ENCODE measurements around the gene KCNG2.

Gene KCNG2

GRCh38 chr18:79825913-79826312, 28.2 kb downstream of the KCNG2 start:
- H3K4me3 ChIP-seq (ENCODE audit: severe bottlenecking): no peak overlapping the region
- no peaks in the 10 kb centered on the region for H3K4me1 ChIP-seq (ENCODE audit: insufficient read depth, poor library complexity, severe bottlenecking)
- ATAC-seq (ENCODE audit: low read depth) (no peak), DNase-seq (ENCODE audit: low spot score) (no peak)
- H3K27ac ChIP-seq (ENCODE audit: poor library complexity, severe bottlenecking): no peak overlapping the region
- no peaks in the 10 kb centered on the region for H3K36me3 ChIP-seq (ENCODE audit: low read depth)
- H3K27me3 ChIP-seq (ENCODE audit: insufficient read depth, poor library complexity, severe bottlenecking): no peaks in the 10 kb centered on the region
- TF ChIP-seq CTCF (IDR thresholded peaks at IDR 0.05; ENCODE audit: poor library complexity, severe bottlenecking): no peak
- H3K9me3 ChIP-seq (ENCODE audit: severe bottlenecking): no peaks in the 10 kb centered on the region

- Histone ChIP-seq H3K27me3 (ENCODE audit: insufficient read depth, poor library complexity, severe bottlenecking) (no peaks in the 10 kb centered on the region), H3K4me3 (ENCODE audit: severe bottlenecking) (no peak overlapping the region), H3K27ac (ENCODE audit: poor library complexity, severe bottlenecking) (no peak overlapping the region), H3K36me3 (ENCODE audit: low read depth) (no peaks in the 10 kb centered on the region), H3K9me3 (ENCODE audit: severe bottlenecking) (no peaks in the 10 kb centered on the region), H3K4me1 (ENCODE audit: insufficient read depth, poor library complexity, severe bottlenecking) (no peaks in the 10 kb centered on the region)
- ATAC-seq (ENCODE audit: low read depth) (no peak), DNase-seq (ENCODE audit: low spot score) (no peak)
- no peak for TF ChIP-seq CTCF (IDR thresholded peaks at IDR 0.05; ENCODE audit: poor library complexity, severe bottlenecking)
Observed at GRCh38 chr18:79826966-79827365, 29.2 kb downstream of the KCNG2 start.

- Histone ChIP-seq H3K4me1 (ENCODE audit: insufficient read depth, poor library complexity, severe bottlenecking) (no peaks in the 10 kb centered on the region), H3K9me3 (ENCODE audit: severe bottlenecking) (no peaks in the 10 kb centered on the region), H3K4me3 (ENCODE audit: severe bottlenecking) (no peak overlapping the region), H3K36me3 (ENCODE audit: low read depth) (no peaks in the 10 kb centered on the region), H3K27ac (ENCODE audit: poor library complexity, severe bottlenecking) (no peak overlapping the region), H3K27me3 (ENCODE audit: insufficient read depth, poor library complexity, severe bottlenecking) (no peaks in the 10 kb centered on the region)
- no peak for DNase-seq (ENCODE audit: low spot score)
- TF ChIP-seq CTCF (IDR thresholded peaks at IDR 0.05; ENCODE audit: poor library complexity, severe bottlenecking): no peak
- no peak for ATAC-seq (ENCODE audit: low read depth)
Observed at GRCh38 chr18:79828258-79828657, 30.5 kb downstream of the KCNG2 start.

GRCh38 chr18:79829136-79829854, 31.6 kb downstream of the KCNG2 start:
- Histone ChIP-seq H3K36me3 (ENCODE audit: low read depth) (no peaks in the 10 kb centered on the region), H3K4me3 (ENCODE audit: severe bottlenecking) (no peak overlapping the region), H3K4me1 (ENCODE audit: insufficient read depth, poor library complexity, severe bottlenecking) (no peaks in the 10 kb centered on the region), H3K27ac (ENCODE audit: poor library complexity, severe bottlenecking) (no peak overlapping the region), H3K27me3 (ENCODE audit: insufficient read depth, poor library complexity, severe bottlenecking) (no peaks in the 10 kb centered on the region), H3K9me3 (ENCODE audit: severe bottlenecking) (no peaks in the 10 kb centered on the region)
- no peak for DNase-seq (ENCODE audit: low spot score)
- no peak for ATAC-seq (ENCODE audit: low read depth)
- no peak for TF ChIP-seq CTCF (IDR thresholded peaks at IDR 0.05; ENCODE audit: poor library complexity, severe bottlenecking)

GRCh38 chr18:79832169-79832568, 34.4 kb downstream of the KCNG2 start:
- H3K36me3 ChIP-seq (ENCODE audit: low read depth): no peaks in the 10 kb centered on the region
- H3K27ac ChIP-seq (ENCODE audit: poor library complexity, severe bottlenecking): no peak overlapping the region
- no peaks in the 10 kb centered on the region for H3K4me1 ChIP-seq (ENCODE audit: insufficient read depth, poor library complexity, severe bottlenecking)
- H3K4me3 ChIP-seq (ENCODE audit: severe bottlenecking): no peak overlapping the region
- DNase-seq (ENCODE audit: low spot score) (no peak), ATAC-seq (ENCODE audit: low read depth) (no peak)
- no peaks in the 10 kb centered on the region for H3K9me3 ChIP-seq (ENCODE audit: severe bottlenecking)
- no peak for TF ChIP-seq CTCF (IDR thresholded peaks at IDR 0.05; ENCODE audit: poor library complexity, severe bottlenecking)
- H3K27me3 ChIP-seq (ENCODE audit: insufficient read depth, poor library complexity, severe bottlenecking): peaks cover 9% of the 10 kb centered on the region

Data from RWPE2 (cell line).